HG02938 (cell line): ENCODE data around the gene SHISAL2B.
A peak's percentile ranks its signal among the peaks of the same experiment; 100 is the strongest.
"Not testable (repeated sequence)": the region's sequence is repeated elsewhere in the genome, so short reads cannot be mapped to it uniquely, and the experiment has no call there.

Experiments
- ATAC-seq: cut with Tn5 transposase; IDR thresholded peaks from one replicate; pipeline ENCODE4 v1.9.1; 2021; ENCODE audit warnings: mild to moderate bottlenecking, moderate library complexity; ENCODE audit not compliant: unreplicated experiment

The SHISAL2B gene

GRCh38 chr5:64690417-64691151 is at the start of gene SHISAL2B:
Gene SHISAL2B (plus strand): TSS chr5:64690503. CDS start chr5:64690624, 121 bp downstream.
- no peak for ATAC-seq

- ATAC-seq, result no peak
Measured at GRCh38 chr5:64644831-64645230, 45.5 kb upstream of the SHISAL2B start.

- ATAC-seq, result no peak
Measured at GRCh38 chr5:64646169-64646568, 44.1 kb upstream of the SHISAL2B start.

GRCh38 chr5:64649512-64649911 is 40.8 kb upstream of the SHISAL2B start:
- no peak for ATAC-seq

GRCh38 chr5:64653766-64654560 is 36.3 kb upstream of the SHISAL2B start:
- no peak for ATAC-seq

GRCh38 chr5:64654561-64654938 is 35.8 kb upstream of the SHISAL2B start:
- ATAC-seq, result no peak

GRCh38 chr5:64655596-64655995 is 34.7 kb upstream of the SHISAL2B start:
- ATAC-seq, result no peak

- no peak for ATAC-seq
Measured at GRCh38 chr5:64659289-64659688, 31.0 kb upstream of the SHISAL2B start.

- ATAC-seq, result not testable (repeated sequence)
Measured at GRCh38 chr5:64663181-64663580, 27.1 kb upstream of the SHISAL2B start.

GRCh38 chr5:64665243-64665642 is 25.1 kb upstream of the SHISAL2B start:
- ATAC-seq, result no peak

GRCh38 chr5:64666078-64666477 is 24.2 kb upstream of the SHISAL2B start:
- ATAC-seq, result no peak

GRCh38 chr5:64667068-64667467 is 23.2 kb upstream of the SHISAL2B start:
- no peak for ATAC-seq

- ATAC-seq, result no peak
Measured at GRCh38 chr5:64670277-64670676, 20.0 kb upstream of the SHISAL2B start.

GRCh38 chr5:64671678-64672077 is 18.6 kb upstream of the SHISAL2B start:
- no peak for ATAC-seq

GRCh38 chr5:64678374-64678773 is 11.9 kb upstream of the SHISAL2B start:
- no peak for ATAC-seq

GRCh38 chr5:64680289-64680688 is 10.0 kb upstream of the SHISAL2B start:
- ATAC-seq, result peak; percentile 49

- ATAC-seq, result no peak
Measured at GRCh38 chr5:64682608-64683007, 7.7 kb upstream of the SHISAL2B start.

- no peak for ATAC-seq
Measured at GRCh38 chr5:64685866-64686265, 4.4 kb upstream of the SHISAL2B start.

- ATAC-seq, result no peak
Measured at GRCh38 chr5:64688391-64688790, 1.9 kb upstream of the SHISAL2B start.

GRCh38 chr5:64688965-64689364 is 1.3 kb upstream of the SHISAL2B start:
- no peak for ATAC-seq

GRCh38 chr5:64690104-64690416 is 243 bp upstream of the SHISAL2B start:
- no peak for ATAC-seq

GRCh38 chr5:64691291-64691690 is 988 bp downstream of the SHISAL2B start:
- ATAC-seq, result no peak
